ENCODE measurements around the gene TSPOAP1. TPM values are rescaled to one million over a fixed set of nuclear protein-coding genes. Genes with fewer than 3 reads are reported as not detected.

The TSPOAP1 gene
- polyA plus RNA-seq, 3 donors from 2014 or later = 7.1 to 32.1 (median 8.4) TPM

DNA sequence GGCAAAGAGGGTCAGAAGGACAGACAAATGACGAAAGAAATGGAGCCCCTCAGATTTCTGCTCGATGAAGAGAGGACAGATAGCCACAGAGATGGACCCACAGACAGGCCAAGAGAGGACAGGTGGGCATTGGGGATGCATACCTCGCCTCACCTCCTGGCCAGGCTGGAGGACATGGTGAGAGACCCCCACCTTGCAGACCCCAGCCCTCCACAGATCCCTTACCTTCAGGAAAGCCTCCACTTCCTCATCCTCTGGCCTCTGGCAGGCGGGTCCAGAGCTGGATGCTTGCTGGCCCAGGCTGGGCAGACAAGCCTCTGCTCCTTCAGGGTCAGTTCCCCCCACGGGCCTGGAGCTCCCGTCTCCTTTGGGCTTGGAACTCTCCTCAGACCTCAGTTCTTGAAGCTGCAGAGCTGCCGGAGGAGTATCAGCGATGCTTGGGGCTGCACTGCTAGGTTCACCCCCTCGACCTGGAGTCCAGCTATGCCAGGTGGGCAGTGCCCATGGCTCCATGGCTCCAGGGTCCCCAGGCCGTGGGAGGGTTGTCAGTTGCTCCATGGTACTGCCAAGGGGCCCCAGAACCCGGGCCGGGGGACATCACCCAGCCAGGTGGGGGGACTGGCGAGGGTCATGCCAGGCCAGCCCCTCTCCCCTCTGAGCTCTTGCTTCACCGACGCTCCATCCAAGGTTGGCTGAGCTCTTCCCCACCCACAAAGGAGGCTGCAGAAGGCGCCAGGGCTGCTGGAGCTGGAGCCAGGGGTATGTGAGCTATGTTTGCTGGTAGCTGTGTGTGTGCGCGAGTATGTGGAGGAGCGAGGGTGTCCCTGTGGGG lies 1.0 kb downstream of the TSPOAP1 start:
- DNase-seq = no peak
- H3K4me3 Mint-ChIP-seq = peak overlapping the region; percentile 85 to 95 (median 93)

DNA sequence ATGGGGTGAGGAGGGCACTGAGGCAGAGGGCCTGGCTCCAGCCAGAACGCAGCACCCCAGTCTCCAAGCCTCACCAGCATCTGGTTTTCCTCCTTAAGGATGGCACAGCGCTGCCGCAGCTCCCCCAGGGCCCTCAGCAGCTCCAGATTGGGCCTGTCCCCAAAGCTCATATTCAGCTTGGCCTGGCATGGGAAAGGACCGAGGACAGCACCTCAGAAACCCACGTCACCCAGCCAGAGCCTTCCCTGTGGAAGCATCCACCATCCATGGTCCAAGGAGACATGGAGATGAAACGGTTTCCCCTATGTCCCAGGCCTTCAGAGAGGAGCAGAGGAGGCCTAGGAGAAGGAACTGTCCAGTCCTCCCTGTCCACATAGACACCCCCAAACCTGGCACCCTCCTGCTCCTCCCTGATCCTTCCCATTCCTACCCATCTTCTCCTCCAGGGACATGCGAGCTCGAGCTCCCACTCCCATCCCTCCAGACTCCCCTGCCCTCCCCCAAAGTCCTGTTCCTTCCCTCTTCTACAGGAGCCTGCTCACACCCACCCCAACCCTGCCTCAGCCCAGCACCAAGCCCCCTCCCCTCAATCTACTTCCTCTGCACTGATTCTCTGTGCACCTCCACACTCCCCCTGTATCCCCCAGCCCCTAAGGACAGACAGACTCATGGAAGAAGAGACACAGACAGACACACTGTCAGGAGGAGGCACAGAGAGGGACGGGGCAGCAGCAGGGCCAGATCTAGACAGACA lies 1.8 kb downstream of the TSPOAP1 start:
- H3K9me3 Mint-ChIP-seq = no peaks in the 10 kb centered on the region
- peaks cover 39 to 58% (median 44%) of the 10 kb centered on the region in 3 donors for H3K27me3 Mint-ChIP-seq (ENCODE audit: low read depth in 3 of 3)
- H3K36me3 Mint-ChIP-seq = peaks cover 28 to 38% (median 30%) of the 10 kb centered on the region in 3 donors
- H3K4me1 Mint-ChIP-seq = peaks cover 63 to 73% of the 10 kb centered on the region in 2 donors
- peak overlapping the region; percentile 92 to 98 (median 95) for H3K27ac Mint-ChIP-seq
- peak overlapping the region; percentile 85 to 95 (median 93) for H3K4me3 Mint-ChIP-seq
- no peak for DNase-seq

More for the DNA sequence above, 1.0 kb downstream of the TSPOAP1 start:
- H3K36me3 Mint-ChIP-seq = peaks cover 22 to 35% (median 29%) of the 10 kb centered on the region in 3 donors
- peaks cover 58 to 66% of the 10 kb centered on the region in 2 donors for H3K4me1 Mint-ChIP-seq
- peak overlapping the region; percentile 94 to 99 (median 97) for H3K27ac Mint-ChIP-seq
- peaks cover 0 to 3% (median 0%) of the 10 kb centered on the region in 6 donors for H3K9me3 Mint-ChIP-seq
- peaks cover 45 to 60% (median 48%) of the 10 kb centered on the region in 3 donors for H3K27me3 Mint-ChIP-seq (ENCODE audit: low read depth in 3 of 3)

DNA sequence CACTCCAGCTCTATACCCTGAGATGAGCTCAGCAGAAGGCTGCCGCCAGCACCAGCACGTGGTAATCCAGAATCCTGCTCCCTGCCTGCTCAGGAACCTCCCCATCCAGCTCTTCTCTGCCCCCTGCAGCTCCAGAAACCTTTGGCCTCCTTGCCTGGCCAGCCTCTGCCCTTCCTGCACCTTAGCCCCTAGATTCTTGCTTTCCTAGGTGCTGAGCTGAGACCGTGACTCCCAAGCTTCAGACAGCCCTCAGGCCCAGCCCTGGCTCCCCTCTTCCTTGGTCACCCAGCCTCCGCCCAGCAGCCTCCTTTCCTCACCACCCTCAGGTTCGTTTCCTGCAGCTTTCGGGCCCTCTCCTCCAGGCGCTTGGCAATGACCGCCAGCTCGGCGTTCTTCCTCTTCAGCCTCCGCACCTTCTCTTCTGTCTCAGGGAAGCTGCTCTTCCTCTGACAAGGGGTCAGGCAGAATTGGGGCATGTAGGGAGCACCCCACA lies 2.6 kb downstream of the TSPOAP1 start:
- Mint-ChIP-seq H3K27ac (peak overlapping the region; percentile 89 to 98 (median 95)), H3K4me1 (peaks cover 68 to 78% of the 10 kb centered on the region in 2 donors), H3K36me3 (peaks cover 26 to 35% (median 27%) of the 10 kb centered on the region in 3 donors), H3K27me3 (ENCODE audit: low read depth in 3 of 3) (peaks cover 31 to 50% (median 39%) of the 10 kb centered on the region in 3 donors), H3K9me3 (no peaks in the 10 kb centered on the region), H3K4me3 (peak overlapping the region; percentile 85 to 95 (median 93))
- DNase-seq = no peak

DNA sequence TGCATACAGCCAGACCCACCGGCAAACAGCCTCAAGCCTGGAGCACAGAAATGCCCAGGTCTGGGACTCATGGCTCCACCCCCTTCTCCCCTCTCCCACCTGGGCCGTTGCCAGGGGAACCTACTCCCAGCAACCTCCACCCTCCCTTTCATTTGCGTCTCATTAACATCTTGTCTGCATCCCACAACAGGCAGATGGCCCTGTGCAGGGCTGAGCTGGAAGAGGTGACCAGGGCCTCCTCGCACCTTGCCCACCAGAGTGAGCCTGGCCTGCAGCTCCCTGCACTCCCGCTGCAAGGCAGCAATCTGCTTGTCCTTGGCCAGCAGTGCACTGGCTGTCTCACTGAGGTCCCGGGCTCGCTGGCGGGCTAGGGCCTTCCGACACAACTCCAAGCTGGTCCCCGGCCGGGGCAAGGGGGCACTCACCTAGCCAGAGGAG lies 3.3 kb downstream of the TSPOAP1 start:
- DNase-seq = no peak
- peak overlapping the region; percentile 60 to 98 (median 89) for H3K27ac Mint-ChIP-seq
- H3K4me1 Mint-ChIP-seq = peaks cover 71 to 80% of the 10 kb centered on the region in 2 donors
- peaks cover 23 to 32% (median 24%) of the 10 kb centered on the region in 3 donors for H3K36me3 Mint-ChIP-seq
- peaks cover 24 to 43% (median 33%) of the 10 kb centered on the region in 3 donors for H3K27me3 Mint-ChIP-seq (ENCODE audit: low read depth in 3 of 3)
- H3K9me3 Mint-ChIP-seq = no peaks in the 10 kb centered on the region
- peak overlapping the region; percentile 71 to 95 (median 91) for H3K4me3 Mint-ChIP-seq

DNA sequence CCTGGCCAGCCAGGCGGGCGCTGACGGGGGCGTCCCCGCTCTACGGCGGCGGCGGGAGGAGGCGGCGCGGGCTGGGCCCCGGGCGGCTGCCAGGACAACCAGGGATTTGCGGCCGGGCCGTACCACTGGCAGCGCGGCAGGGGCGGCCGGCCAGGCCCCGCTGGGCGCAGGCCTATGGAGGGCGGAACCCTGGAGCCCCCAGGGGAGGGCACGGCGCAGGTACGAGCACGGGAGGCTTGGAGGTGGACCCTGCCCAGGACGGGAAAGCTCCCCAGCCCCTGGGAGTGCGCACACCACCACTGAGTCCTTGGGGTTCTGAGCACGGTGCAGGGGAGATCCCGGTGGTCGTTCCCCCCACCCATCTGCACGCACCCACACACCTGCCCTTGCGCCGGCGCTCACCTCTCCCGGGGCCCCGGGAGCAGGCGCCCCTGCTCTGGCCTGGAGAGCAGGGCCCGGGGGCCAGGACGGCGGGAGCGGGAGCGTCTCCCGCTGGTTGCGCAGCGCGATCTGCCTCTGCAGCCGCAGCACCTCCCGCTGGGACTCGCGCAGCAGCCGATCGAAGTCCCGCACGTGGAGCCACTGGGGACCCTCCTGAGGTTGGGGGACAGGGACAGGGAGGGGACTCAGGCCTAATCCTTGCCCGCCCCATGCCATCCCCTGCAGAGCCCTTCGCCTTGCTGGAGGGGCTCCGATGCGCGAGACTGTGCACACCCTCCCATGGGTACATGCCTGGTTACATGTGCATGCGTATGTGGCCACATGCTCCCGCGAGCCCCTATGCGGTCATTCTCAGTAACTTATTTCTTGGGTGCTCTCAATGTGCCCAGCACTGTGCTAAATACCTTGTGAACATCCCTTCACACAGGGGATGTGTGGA lies 3.9 kb downstream of the TSPOAP1 start:
- peak in 1 of 3 donors; percentile 29 for DNase-seq
- peak overlapping the region; percentile 60 to 98 (median 89) for H3K27ac Mint-ChIP-seq
- peak overlapping the region; percentile 71 to 95 (median 91) for H3K4me3 Mint-ChIP-seq
- peaks cover 66 to 74% of the 10 kb centered on the region in 2 donors for H3K4me1 Mint-ChIP-seq
- peaks cover 20 to 38% (median 30%) of the 10 kb centered on the region in 3 donors for H3K27me3 Mint-ChIP-seq (ENCODE audit: low read depth in 3 of 3)
- H3K36me3 Mint-ChIP-seq = peaks cover 17 to 25% (median 18%) of the 10 kb centered on the region in 3 donors
- no peaks in the 10 kb centered on the region for H3K9me3 Mint-ChIP-seq

DNA sequence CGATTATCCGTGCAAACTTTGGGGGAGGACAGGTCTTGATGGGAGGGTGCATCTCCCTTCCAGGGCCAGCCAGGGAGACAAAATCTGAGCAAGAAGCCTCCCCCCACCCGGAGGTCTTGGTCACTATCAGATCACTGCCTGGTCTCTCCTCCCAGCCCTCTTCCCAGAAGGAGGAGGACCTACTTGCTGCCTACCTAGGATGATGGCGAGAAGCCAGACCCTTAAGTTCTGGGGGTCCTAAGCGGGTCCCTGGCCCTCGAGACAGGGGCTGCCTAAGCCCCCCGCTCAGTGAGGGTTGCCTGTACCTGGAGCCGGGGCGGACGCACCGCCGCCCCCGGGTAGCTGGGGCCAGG lies 4.6 kb downstream of the TSPOAP1 start:
- H3K27ac Mint-ChIP-seq = peak overlapping the region in 5 of 6 donors; percentile 30 to 76 (median 74)

DNA sequence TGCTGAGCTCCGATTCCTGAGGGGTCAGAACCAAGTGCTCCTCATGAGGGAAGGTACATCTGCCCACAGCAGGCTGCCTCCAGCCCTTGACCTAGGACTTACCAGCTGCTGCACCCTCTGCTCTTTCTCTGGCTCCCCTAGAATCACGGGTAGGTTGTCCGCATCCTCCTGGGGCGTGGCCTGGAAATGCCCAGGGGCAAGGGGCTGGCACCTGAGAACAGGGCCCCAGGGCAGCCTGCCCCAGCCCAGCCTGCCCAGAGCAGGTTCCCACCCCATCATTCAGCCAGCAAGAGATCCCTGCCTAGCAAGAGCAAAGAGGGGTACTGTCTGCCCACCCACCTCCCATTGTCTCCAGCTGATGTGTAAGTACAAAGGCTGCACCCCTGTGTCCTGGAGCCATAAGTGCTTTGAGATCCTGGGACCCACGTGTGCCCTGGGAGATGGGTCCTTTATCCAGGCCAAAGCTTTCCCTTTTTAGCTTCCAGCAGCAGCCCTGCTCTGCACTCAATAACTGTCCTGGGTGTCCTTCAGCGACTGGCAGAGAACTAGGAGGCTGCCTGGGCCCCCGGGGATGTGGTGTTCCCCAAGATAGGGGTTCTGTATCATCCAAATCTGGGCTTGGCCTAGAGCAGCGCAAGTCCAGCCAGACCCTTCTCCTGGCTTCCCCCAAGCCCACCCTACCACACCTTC lies 5.1 kb downstream of the TSPOAP1 start:
- Mint-ChIP-seq H3K9me3 (no peaks in the 10 kb centered on the region), H3K36me3 (peaks cover 10 to 23% (median 14%) of the 10 kb centered on the region in 3 donors), H3K4me3 (peak overlapping the region; percentile 10 to 47 (median 33)), H3K27me3 (ENCODE audit: low read depth in 3 of 3) (peaks cover 11 to 29% (median 20%) of the 10 kb centered on the region in 3 donors), H3K27ac (peak overlapping the region; percentile 62 to 76 (median 72)), H3K4me1 (peaks cover 60 to 66% of the 10 kb centered on the region in 2 donors)
- DNase-seq = no peak

More for the DNA sequence above, 4.6 kb downstream of the TSPOAP1 start:
- no peaks in the 10 kb centered on the region for H3K9me3 Mint-ChIP-seq
- no peak for DNase-seq
- peak overlapping the region; percentile 10 to 47 (median 33) for H3K4me3 Mint-ChIP-seq
- H3K27me3 Mint-ChIP-seq (ENCODE audit: low read depth in 3 of 3) = peaks cover 15 to 34% (median 25%) of the 10 kb centered on the region in 3 donors
- peaks cover 60 to 68% of the 10 kb centered on the region in 2 donors for H3K4me1 Mint-ChIP-seq
- H3K36me3 Mint-ChIP-seq = peaks cover 13 to 23% (median 14%) of the 10 kb centered on the region in 3 donors

DNA sequence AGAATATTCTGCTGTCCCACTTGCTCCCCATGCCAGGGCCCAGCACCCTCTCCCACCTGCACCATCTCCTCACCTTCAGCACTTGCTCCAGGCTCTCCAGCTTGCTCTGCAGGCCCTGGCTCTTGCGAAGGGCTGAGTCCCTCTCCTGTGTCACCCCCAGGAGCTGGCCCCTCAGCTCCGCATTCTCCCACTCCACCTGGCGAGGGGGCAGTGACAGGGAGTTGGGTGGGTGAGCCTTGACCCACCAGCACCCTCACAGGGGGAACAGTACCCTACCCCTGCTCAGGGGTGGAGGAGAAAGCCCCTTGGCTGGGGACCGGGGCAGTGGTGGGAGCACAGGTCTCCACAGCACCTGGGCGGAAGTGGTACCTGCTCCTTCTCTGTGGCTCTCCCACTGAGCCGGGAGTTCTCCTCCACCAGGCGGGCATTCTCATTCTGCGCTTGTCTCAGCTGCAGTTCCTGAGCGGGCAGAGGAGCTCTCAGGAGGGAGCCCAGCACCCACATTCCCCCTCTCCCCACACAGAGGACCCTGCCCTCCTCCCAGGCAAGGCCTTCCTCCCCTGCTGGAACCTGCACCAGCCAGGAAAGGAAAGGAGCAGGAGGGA lies 5.9 kb downstream of the TSPOAP1 start:
- Mint-ChIP-seq H3K9me3 (no peaks in the 10 kb centered on the region), H3K4me1 (peaks cover 59 to 66% of the 10 kb centered on the region in 2 donors), H3K27ac (peak overlapping the region in 3 of 6 donors; percentile 40 to 84 (median 45)), H3K27me3 (ENCODE audit: low read depth in 3 of 3) (peaks cover 5 to 25% (median 15%) of the 10 kb centered on the region in 3 donors), H3K4me3 (no peak overlapping the region), H3K36me3 (peaks cover 10 to 23% (median 14%) of the 10 kb centered on the region in 3 donors)
- DNase-seq = no peak

DNA sequence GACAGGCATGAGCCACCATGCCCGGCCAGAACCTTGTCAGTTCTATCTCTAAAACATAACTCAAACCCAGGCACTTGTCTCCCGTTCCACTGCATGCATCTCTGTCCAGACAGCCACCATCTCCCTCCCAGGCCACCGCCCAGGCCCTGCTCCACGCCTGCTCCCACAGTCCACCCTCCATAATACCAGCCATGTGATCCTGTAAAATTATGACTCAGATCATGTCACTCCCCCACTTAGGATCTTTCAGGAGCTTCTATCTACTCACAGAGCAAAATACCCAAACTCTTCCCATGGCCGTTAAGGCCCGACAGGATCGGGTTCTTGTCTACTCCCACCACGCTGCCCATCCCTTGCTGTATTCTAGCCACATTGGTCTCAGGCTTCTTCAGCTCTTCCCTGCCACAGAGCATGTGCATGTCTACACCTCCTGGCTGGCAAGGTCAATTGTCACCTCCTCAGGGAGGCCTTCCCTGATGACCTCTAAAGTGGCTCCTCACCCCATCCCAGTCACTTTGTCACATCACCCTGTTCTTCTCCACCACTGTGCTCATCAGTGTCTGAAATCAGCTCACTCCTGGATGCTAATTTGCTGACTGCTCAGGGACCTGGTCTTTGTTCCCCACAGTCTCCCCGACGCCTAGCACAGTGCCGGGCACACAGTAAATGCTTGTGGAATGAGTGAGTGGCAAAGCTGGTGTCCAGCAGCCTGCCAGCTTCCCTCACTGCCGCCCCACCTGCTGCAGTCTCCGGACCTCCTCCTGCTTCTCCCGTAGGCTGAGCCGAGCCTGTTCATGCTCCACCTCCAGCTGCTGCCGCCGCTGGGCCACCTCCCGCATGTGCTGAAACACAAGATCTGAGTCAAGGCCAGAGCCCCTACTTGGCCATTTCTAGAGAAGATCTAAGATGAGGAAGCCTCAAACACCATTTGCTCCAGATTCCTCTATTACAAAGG lies 6.7 kb downstream of the TSPOAP1 start:
- H3K27me3 Mint-ChIP-seq (ENCODE audit: low read depth in 3 of 3) = peaks cover 2 to 21% (median 14%) of the 10 kb centered on the region in 3 donors
- H3K36me3 Mint-ChIP-seq = peaks cover 10 to 28% (median 20%) of the 10 kb centered on the region in 3 donors
- DNase-seq = no peak
- H3K4me3 Mint-ChIP-seq = peak overlapping the region in 1 of 5 donors; percentile 5
- peaks cover 59 to 64% of the 10 kb centered on the region in 2 donors for H3K4me1 Mint-ChIP-seq
- no peaks in the 10 kb centered on the region for H3K9me3 Mint-ChIP-seq
- peak overlapping the region; percentile 36 to 85 (median 72) for H3K27ac Mint-ChIP-seq

DNA sequence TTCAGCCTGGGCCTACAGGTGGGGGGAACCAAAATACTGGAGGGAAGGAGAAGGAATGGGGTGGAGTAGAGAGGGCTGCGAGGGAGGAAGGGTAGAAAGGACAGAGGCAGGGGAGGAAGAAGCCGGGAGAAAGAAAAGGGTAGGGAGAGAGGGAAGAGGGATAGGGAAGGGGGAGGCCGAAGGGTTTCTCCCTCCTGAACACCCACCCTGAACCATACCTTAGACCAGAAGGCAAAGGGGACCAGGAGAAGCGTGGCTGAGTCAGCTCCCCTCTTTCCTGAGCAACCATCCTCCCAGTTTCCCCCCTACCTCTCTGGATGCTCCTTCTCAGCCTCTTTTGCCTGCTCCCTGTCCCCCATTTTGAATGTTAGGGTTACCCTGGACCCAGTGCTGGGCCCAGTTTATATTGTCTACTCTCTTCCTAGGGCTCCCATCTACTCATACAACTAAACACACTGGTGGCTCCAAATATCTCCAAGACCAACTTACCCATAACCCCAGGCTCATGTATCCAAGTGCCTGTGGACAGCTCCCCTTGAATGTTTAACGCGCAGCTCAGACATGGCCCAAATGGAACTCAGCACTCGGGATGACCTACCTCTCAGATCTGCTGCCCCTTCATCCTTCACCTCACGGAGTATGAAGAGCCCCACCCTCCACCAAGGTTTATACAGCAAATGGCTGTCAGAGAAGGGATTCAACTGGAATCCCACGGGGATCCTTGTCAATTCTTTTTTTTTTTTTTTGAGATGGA lies 7.8 kb downstream of the TSPOAP1 start:
- no peak for DNase-seq
- no peak overlapping the region for H3K4me3 Mint-ChIP-seq

More for the DNA sequence above, 7.8 kb downstream of the TSPOAP1 start:
- Mint-ChIP-seq H3K27ac (peak overlapping the region in 5 of 6 donors; percentile 43 to 85 (median 65)), H3K36me3 (peaks cover 10 to 26% (median 20%) of the 10 kb centered on the region in 3 donors), H3K9me3 (no peaks in the 10 kb centered on the region), H3K27me3 (ENCODE audit: low read depth in 3 of 3) (peaks cover 2 to 14% (median 9%) of the 10 kb centered on the region in 3 donors), H3K4me1 (peaks cover 48 to 53% of the 10 kb centered on the region in 2 donors)

Data from immature natural killer cell (primary cell).